ENCODE data around the gene ZFAND4.
"Not testable (repeated sequence)": the region's sequence is repeated elsewhere in the genome, so short reads cannot be mapped to it uniquely, and the experiment has no call there.

ZFAND4 gene

GRCh38 chr10:45586028-45586824 lies 86.3 kb downstream of the ZFAND4 start:
- DNase-seq = no peak

- no peak for DNase-seq
Observed at GRCh38 chr10:45585131-45585530, 87.4 kb downstream of the ZFAND4 start.

GRCh38 chr10:45582386-45582781 lies 90.2 kb downstream of the ZFAND4 start:
- no peak for DNase-seq

- no peak for DNase-seq
Observed at GRCh38 chr10:45581582-45582385, 90.8 kb downstream of the ZFAND4 start.

- DNase-seq = no peak
Observed at GRCh38 chr10:45581216-45581549, 91.4 kb downstream of the ZFAND4 start.

- DNase-seq = no peak
Observed at GRCh38 chr10:45580371-45581215, 92.0 kb downstream of the ZFAND4 start.

GRCh38 chr10:45578384-45578971 lies 94.1 kb downstream of the ZFAND4 start:
- DNase-seq = no peak

GRCh38 chr10:45575966-45576597 lies 96.5 kb downstream of the ZFAND4 start:
- DNase-seq = no peak

- not testable (repeated sequence) for DNase-seq
Observed at GRCh38 chr10:45575032-45575761, 97.4 kb downstream of the ZFAND4 start.

- no peak for DNase-seq
Observed at GRCh38 chr10:45569471-45569870, 103.1 kb downstream of the ZFAND4 start.

- DNase-seq = no peak
Observed at GRCh38 chr10:45566415-45566814, 106.2 kb downstream of the ZFAND4 start.

Data from stimulated activated CD8-positive, alpha-beta memory T cell treated with anti-CD3 and anti-CD28 coated beads, Interleukin-4, amount 100 ng/mL, for 48 hours (primary cell).